DOHH2 (cell line): ENCODE measurements around the gene ALOX5AP.

ENCODE experiments used
- CTCF ChIP-seq: fragments of 200-600 bp; sonication (generic); IDR thresholded peaks from one replicate; pipeline ENCODE4 v1.5.1; 2014; ENCODE audit warnings: antibody characterized with exemption, mild to moderate bottlenecking, low read depth, low read length; ENCODE audit not compliant: poor library complexity, severe bottlenecking
- EZH2phosphoT487 ChIP-seq: fragments of 200-600 bp; sonication (generic); IDR thresholded peaks from 2 replicates; pipeline ENCODE4 v1.6.1; 2017; ENCODE audit warnings: borderline replicate concordance, mild to moderate bottlenecking, antibody characterized with exemption, low read length, moderate library complexity, mixed read lengths

- TF ChIP-seq CTCF (no peak), EZH2phosphoT487 (no peak)
These were observed 52.6 kb downstream of the ALOX5AP start for GRCh38 chr13:30787738-30788525.
